Prostate gland (tissue), 2 donors: ENCODE data around the gene MAN2A2. TPM values are rescaled to one million over a fixed set of nuclear protein-coding genes. Genes with fewer than 3 reads are reported as not detected.

Experiments
- DNase-seq: peaks from one replicate; pipeline ENCODE4 v3.0.0-alpha.2; 2019; ENCODE audit warnings: low spot score
- H3K27ac ChIP-seq, 2 donors: fragments of 200-600 bp; sonication (generic); 2 replicates each; pipeline ENCODE4 v1.5.1; 2017 to 2019
- H3K27me3 ChIP-seq: fragments of 200-600 bp; sonication (generic); replicated peaks from 2 replicates; pipeline ENCODE4 v1.5.1; 2019; ENCODE audit not compliant: insufficient read depth
- H3K36me3 ChIP-seq, 2 donors: fragments of 200-600 bp; sonication (generic); 1 replicate in 1 of 2; 2 replicates in 1 of 2; pipeline versions ENCODE4 v1.5.1 to v1.8.1; 2017 to 2019
- H3K4me1 ChIP-seq: fragments of 200-600 bp; sonication (generic); replicated peaks from 2 replicates; pipeline ENCODE4 v1.5.1; 2019
- H3K4me3 ChIP-seq, 2 donors: fragments of 200-600 bp; sonication (generic); 2 replicates each; pipeline ENCODE4 v1.5.1; 2017 to 2019
- H3K9me3 ChIP-seq: fragments of 200-600 bp; sonication (generic); 2 replicates; pipeline ENCODE4 v1.5.1; 2017
- POLR2A ChIP-seq: fragments of 450-650 bp; IDR thresholded peaks from one replicate; pipeline ENCODE4 v1.6.1; 2016; ENCODE audit warnings: antibody characterized with exemption, mild to moderate bottlenecking
- POLR2AphosphoS5 ChIP-seq: sonication (generic); formaldehyde crosslinking; IDR thresholded peaks from one replicate; pipeline ENCODE4 v1.6.1; 2017; ENCODE audit warnings: antibody characterized with exemption
- WGBS: methylation state at CpG from one replicate; pipeline ENCODE4 v1.1.5; 2018; 5-methylcytosine and 5-hydroxymethylcytosine counted together
- intact Hi-C: fragments of 100-400 bp; cut with DNase I; formaldehyde crosslinking; loops from one replicate; pipeline ENCODE4 v1.14.2; 2022
- total RNA-seq, 2 donors: library from RNA; depleted of rRNA; stranded (reverse); fragments of >200 nt; gene quantifications; one replicate each; pipeline ENCODE4 v1.1.0, GENCODE V29; 2016
- TF ChIP-seq, protein P1 (sequence below), 4 experiments: fragments of 200-600 bp in 2 of 4; fragments of 450-650 bp in 2 of 4; sonication (generic) in 2 of 4; IDR thresholded peaks; 1 replicate in 3 of 4; 2 replicates in 1 of 4; pipeline ENCODE4 v1.5.1; 2016 to 2019; ENCODE audit warnings: antibody characterized with exemption in 4 of 4, mild to moderate bottlenecking in 2 of 4, moderate library complexity in 2 of 4

MAN2A2 gene
- total RNA-seq, 2 donors from 2014 or later = 46.6 to 113 TPM

DNA sequence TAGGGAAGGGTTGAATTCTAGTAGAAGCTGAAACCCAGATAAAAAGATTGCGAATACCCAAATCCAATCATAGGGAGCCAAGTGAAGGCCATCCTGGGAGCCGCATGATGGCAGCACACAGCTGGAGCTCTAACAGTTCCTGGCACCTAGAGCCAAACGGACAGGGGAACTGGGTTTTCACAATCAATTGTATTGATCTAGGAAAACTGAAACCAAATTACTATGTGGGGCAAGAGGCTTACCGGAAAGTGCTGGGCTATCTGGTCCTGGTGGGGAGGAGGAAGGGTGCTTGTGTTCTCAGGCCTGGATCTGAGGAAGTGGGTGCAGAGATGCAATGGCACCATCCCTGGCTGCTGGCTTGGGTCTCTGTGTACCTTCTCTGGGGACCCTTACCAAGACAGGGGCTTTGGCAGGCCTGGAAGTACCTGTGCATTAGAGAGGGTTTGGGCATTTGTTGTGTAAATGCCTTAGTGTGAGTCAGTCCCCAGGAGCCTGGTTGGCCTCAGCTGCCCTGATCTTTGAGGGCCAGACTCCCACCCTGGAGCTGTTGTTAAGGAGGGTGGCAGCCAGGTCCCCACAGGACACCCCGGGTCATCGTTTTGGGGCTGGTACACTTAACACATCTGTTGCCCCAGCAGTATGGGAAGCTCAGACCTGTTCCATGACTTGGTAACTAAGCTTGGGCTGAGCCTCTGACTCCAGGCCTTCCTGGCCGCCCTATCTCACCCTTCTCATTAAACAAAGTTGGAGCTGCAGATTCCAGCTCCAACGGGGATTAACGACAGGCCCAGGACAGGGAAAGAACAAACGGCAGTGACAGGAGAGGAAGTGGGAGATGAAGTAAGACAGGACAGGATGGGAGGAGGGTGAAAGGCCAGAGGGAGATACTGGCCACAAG is 43.6 kb upstream of the MAN2A2 start:
- TF ChIP-seq, protein P1, sequence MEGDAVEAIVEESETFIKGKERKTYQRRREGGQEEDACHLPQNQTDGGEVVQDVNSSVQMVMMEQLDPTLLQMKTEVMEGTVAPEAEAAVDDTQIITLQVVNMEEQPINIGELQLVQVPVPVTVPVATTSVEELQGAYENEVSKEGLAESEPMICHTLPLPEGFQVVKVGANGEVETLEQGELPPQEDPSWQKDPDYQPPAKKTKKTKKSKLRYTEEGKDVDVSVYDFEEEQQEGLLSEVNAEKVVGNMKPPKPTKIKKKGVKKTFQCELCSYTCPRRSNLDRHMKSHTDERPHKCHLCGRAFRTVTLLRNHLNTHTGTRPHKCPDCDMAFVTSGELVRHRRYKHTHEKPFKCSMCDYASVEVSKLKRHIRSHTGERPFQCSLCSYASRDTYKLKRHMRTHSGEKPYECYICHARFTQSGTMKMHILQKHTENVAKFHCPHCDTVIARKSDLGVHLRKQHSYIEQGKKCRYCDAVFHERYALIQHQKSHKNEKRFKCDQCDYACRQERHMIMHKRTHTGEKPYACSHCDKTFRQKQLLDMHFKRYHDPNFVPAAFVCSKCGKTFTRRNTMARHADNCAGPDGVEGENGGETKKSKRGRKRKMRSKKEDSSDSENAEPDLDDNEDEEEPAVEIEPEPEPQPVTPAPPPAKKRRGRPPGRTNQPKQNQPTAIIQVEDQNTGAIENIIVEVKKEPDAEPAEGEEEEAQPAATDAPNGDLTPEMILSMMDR (IDR thresholded peaks at IDR 0.05) = no peak
- TF ChIP-seq POLR2AphosphoS5 (no peak), POLR2A (no peak)
- WGBS = 63% methylated on average over 10 of the region's 10 CpGs
- DNase-seq = no peak

DNA sequence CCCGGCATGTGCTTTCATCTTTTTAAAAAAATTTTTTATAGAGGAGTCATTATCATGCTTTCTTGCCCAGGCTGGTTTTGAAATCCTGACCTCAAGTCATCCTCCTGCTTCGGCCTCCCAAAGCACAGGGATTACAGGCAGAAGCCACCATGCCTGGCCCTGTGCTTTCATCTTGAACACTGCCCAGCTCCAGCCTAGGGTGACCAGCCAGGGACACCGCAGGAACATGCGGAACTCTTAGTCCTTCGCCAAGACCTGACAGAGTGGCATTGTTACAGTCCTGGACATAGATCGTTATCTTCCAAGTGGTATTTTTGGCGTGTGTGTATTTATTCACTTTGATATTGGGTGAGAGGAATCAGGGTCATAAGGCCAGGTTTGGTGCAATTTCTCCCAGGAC is 42.7 kb upstream of the MAN2A2 start:
- intact Hi-C loops = no loop called here
- H3K27me3 ChIP-seq = no peaks in the 10 kb centered on the region
- H3K36me3 ChIP-seq = no peaks in the 10 kb centered on the region
- 43% methylated on average over 7 of the region's 7 CpGs for WGBS
- no peak overlapping the region for H3K4me3 ChIP-seq
- H3K27ac ChIP-seq = peak overlapping the region; percentile 66 to 76
- DNase-seq = peak; percentile 77
- H3K9me3 ChIP-seq = no peaks in the 10 kb centered on the region
- TF ChIP-seq POLR2AphosphoS5 = peak; percentile 78
- TF ChIP-seq, protein P1 (IDR thresholded peaks at IDR 0.05) = no peak
- no peak for TF ChIP-seq POLR2A
- peaks cover 5% of the 10 kb centered on the region for H3K4me1 ChIP-seq

More for the DNA sequence above, 43.6 kb upstream of the MAN2A2 start:
- H3K27ac ChIP-seq = peak overlapping the region; percentile 66 to 76
- peaks cover 5% of the 10 kb centered on the region for H3K4me1 ChIP-seq
- no peaks in the 10 kb centered on the region for H3K27me3 ChIP-seq
- no peaks in the 10 kb centered on the region for H3K9me3 ChIP-seq
- H3K36me3 ChIP-seq = no peaks in the 10 kb centered on the region
- H3K4me3 ChIP-seq = no peak overlapping the region
- intact Hi-C loops = no loop called here

DNA sequence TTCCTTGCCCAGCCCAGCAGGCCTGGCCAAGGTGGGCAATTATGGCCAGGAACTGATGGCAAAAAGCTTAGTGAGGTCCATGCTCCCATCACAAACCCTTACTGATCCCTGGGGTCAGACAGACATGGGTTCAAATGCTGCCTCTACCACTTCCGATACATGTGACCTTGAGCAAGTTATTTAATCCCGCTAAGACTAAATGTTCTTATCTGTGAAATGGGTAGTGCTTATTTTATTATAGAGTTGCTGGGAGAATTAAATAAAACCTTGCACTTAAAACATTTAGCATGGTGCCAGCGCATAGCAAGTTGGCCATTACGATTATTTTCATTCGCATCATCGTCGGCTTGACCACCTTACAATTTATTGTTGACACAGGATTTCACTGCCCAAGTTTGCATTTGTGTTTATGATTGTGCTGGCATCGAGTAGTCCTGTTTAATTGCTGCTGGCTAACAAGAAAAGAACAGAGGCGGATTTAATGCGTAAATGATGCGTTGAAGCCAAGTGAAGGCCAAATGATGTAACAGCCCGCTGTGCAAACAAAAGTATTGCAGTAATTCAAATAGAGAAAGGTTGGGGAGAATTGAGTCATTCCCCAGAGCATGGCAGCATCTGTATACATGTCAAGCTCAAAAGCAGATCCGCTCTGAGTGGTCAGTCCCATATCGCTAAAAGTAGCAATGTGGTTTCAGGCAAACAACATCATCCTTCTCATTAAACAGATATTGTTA is 42.0 kb upstream of the MAN2A2 start:
- peak; percentile 86 for DNase-seq
- H3K9me3 ChIP-seq = no peaks in the 10 kb centered on the region
- peak overlapping the region; percentile 66 to 76 for H3K27ac ChIP-seq
- no peaks in the 10 kb centered on the region for H3K27me3 ChIP-seq
- TF ChIP-seq, protein P1 (IDR thresholded peaks at IDR 0.05) = no peak
- TF ChIP-seq POLR2AphosphoS5 (peak; percentile 93), POLR2A (no peak)
- H3K36me3 ChIP-seq = no peaks in the 10 kb centered on the region
- peaks cover 5% of the 10 kb centered on the region for H3K4me1 ChIP-seq
- WGBS = 39% methylated on average over 14 of the region's 14 CpGs
- H3K4me3 ChIP-seq = no peak overlapping the region
- intact Hi-C loops = no loop called here

DNA sequence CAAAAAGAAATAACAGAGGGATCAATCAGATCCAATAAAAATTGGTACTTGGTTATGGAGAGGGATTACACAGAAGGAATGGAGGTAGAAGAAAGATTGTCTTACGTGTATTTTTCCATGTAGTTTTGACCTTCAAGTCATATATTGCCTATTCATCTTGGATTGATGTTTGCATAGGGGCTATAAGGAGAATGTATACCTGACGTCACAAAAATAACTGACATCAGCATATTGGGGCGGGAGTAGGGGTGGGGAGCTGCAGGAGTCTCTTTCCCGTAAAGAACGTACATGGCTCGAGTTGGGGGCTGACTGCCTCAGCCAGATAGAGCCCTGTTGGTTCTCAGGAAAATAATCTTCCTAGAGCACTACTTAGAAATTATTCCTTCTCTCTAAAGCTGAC is 40.6 kb upstream of the MAN2A2 start:
- 92% methylated on average over 6 of the region's 6 CpGs for WGBS
- H3K4me3 ChIP-seq = no peak overlapping the region
- DNase-seq = no peak
- intact Hi-C loops = no loop called here
- peaks cover 5% of the 10 kb centered on the region for H3K4me1 ChIP-seq
- H3K36me3 ChIP-seq = no peaks in the 10 kb centered on the region
- H3K9me3 ChIP-seq = no peaks in the 10 kb centered on the region
- no peaks in the 10 kb centered on the region for H3K27me3 ChIP-seq
- TF ChIP-seq, protein P1 (IDR thresholded peaks at IDR 0.05) = no peak
- TF ChIP-seq POLR2A (no peak), POLR2AphosphoS5 (no peak)
- H3K27ac ChIP-seq = peak overlapping the region in 1 of 2 donors; percentile 48
